ENCODE results near the gene PPIF. TPM values are rescaled to one million over a fixed set of nuclear protein-coding genes. Genes with fewer than 3 reads are reported as not detected.
A peak's percentile ranks its signal among the peaks of the same experiment; 100 is the strongest.

The PPIF gene
- total RNA-seq, result 119 and 120 TPM in 2 replicates

DNA sequence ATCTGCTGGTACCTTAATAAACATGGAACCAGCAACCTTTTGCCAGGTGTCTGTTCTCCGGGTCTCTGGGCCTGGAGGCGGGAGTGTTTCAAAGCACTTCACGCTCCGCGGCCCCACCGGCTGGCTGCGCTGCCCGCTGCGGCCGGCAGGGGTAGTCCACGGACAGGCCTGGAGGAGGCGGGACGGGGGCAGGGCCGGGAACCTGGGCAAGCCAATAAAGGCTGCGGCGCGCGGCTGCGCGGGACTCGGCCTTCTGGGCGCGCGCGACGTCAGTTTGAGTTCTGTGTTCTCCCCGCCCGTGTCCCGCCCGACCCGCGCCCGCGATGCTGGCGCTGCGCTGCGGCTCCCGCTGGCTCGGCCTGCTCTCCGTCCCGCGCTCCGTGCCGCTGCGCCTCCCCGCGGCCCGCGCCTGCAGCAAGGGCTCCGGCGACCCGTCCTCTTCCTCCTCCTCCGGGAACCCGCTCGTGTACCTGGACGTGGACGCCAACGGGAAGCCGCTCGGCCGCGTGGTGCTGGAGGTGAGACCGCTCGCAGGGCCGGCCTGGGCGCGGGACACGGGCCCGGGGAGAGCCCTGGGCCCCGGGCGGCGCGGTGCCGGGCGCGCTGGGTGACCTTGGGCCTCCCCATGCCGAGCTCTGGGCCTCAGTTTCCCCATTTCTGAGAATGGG, at the start of gene PPIF:
TSS of gene PPIF (plus strand) at position 244 of the 668 bp plus-strand sequence. CDS start at position 324, 80 bp downstream.
- H3K27ac Mint-ChIP-seq, result peak within 1 kb of the TSS; percentile 91
- intact Hi-C loops (cut with micrococcal nuclease), result loop anchor here (1.0 to 5.0 kb wide), 5 partner anchors 16 to 105 kb away; partner anchors contain the start of gene ZCCHC24
- no peaks in the 10 kb centered on the region for H3K9me3 Mint-ChIP-seq
- H3K4me1 Mint-ChIP-seq (ENCODE audit: low read depth), result peaks cover 40% of the 10 kb centered on the region
- peak; percentile 92 for DNase-seq (ENCODE audit: low spot score)
- H3K4me3 Mint-ChIP-seq (ENCODE audit: low read depth), result peak within 1 kb of the TSS; percentile 93
- H3K27me3 Mint-ChIP-seq (ENCODE audit: low read depth), result no peaks in the 10 kb centered on the region
- H3K36me3 Mint-ChIP-seq (ENCODE audit: low read depth), result peaks cover 43% of the 10 kb centered on the region

DNA sequence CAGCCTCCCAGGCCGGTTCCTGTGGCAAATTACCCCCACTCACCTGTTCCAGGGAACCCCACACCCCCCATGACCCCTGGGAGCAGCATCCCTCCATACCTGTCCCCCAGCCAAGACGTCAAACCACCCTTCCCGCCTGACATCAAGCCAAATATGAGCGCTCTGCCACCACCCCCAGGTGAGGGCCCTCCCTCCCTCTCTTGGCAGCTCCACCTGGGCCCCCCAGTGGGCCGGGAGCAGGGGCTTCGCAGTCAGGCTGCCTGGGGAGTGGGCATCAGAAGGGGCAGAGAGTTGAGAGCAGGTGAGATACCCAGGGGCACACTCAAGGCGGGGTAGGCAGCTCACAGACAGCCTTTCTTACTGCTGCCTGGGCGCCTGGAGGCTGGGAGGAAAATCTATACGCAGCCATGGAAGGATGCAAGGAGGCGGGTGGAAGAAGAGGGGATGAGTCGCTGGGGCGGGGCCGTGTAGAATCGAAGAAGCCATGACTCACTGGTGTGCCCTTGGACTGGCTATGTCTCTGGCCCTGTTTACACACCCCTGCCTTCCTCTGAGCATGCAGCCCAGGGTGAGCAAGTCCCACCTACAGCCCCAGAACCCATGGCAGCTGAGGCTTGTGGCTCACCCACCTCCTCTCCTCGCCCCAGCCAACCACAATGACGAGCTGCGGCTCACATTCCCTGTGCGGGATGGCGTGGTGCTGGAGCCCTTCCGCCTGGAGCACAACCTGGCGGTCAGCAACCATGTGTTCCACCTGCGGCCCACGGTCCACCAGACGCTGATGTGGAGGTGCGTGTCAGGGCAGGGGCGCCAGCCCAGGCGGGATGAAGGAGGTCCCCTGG, 48.6 kb upstream of the PPIF start:
- Mint-ChIP-seq H3K4me1 (ENCODE audit: low read depth) (peaks cover 24% of the 10 kb centered on the region), H3K36me3 (ENCODE audit: low read depth) (peaks cover 87% of the 10 kb centered on the region), H3K9me3 (no peaks in the 10 kb centered on the region), H3K27ac (peak overlapping the region; percentile 22), H3K27me3 (ENCODE audit: low read depth) (no peaks in the 10 kb centered on the region), H3K4me3 (ENCODE audit: low read depth) (no peak overlapping the region)
- intact Hi-C loops (cut with micrococcal nuclease), result loop anchor here (2.0 kb wide), 1 partner anchor 18 kb away; no protein-coding TSS in a partner anchor
- no peak for DNase-seq (ENCODE audit: low spot score)

- Mint-ChIP-seq H3K36me3 (ENCODE audit: low read depth) (peaks cover 86% of the 10 kb centered on the region), H3K9me3 (no peaks in the 10 kb centered on the region), H3K4me1 (ENCODE audit: low read depth) (peaks cover 15% of the 10 kb centered on the region), H3K27ac (no peak overlapping the region), H3K27me3 (ENCODE audit: low read depth) (no peaks in the 10 kb centered on the region), H3K4me3 (ENCODE audit: low read depth) (no peak overlapping the region)
- intact Hi-C loops (cut with micrococcal nuclease), result loop anchor here (2.0 kb wide), 1 partner anchor 17 kb away; no protein-coding TSS in a partner anchor
- no peak for DNase-seq (ENCODE audit: low spot score)
These were observed 47.6 kb upstream of the PPIF start for GRCh38 chr10:79299397-79300241.

- Mint-ChIP-seq H3K36me3 (ENCODE audit: low read depth) (peaks cover 83% of the 10 kb centered on the region), H3K27ac (no peak overlapping the region), H3K4me3 (ENCODE audit: low read depth) (no peak overlapping the region), H3K4me1 (ENCODE audit: low read depth) (peaks cover 9% of the 10 kb centered on the region), H3K9me3 (no peaks in the 10 kb centered on the region), H3K27me3 (ENCODE audit: low read depth) (no peaks in the 10 kb centered on the region)
- DNase-seq (ENCODE audit: low spot score), result no peak
- intact Hi-C loops (cut with micrococcal nuclease), result no loop called here
These were observed 46.6 kb upstream of the PPIF start for GRCh38 chr10:79300711-79301110.

- no peak for DNase-seq (ENCODE audit: low spot score)
- no peaks in the 10 kb centered on the region for H3K9me3 Mint-ChIP-seq
- H3K4me3 Mint-ChIP-seq (ENCODE audit: low read depth), result no peak overlapping the region
- intact Hi-C loops (cut with micrococcal nuclease), result no loop called here
- H3K36me3 Mint-ChIP-seq (ENCODE audit: low read depth), result peaks cover 80% of the 10 kb centered on the region
- H3K4me1 Mint-ChIP-seq (ENCODE audit: low read depth), result peaks cover 6% of the 10 kb centered on the region
- H3K27ac Mint-ChIP-seq, result no peak overlapping the region
- H3K27me3 Mint-ChIP-seq (ENCODE audit: low read depth), result no peaks in the 10 kb centered on the region
These were observed 45.3 kb upstream of the PPIF start for GRCh38 chr10:79301754-79302530.

DNA sequence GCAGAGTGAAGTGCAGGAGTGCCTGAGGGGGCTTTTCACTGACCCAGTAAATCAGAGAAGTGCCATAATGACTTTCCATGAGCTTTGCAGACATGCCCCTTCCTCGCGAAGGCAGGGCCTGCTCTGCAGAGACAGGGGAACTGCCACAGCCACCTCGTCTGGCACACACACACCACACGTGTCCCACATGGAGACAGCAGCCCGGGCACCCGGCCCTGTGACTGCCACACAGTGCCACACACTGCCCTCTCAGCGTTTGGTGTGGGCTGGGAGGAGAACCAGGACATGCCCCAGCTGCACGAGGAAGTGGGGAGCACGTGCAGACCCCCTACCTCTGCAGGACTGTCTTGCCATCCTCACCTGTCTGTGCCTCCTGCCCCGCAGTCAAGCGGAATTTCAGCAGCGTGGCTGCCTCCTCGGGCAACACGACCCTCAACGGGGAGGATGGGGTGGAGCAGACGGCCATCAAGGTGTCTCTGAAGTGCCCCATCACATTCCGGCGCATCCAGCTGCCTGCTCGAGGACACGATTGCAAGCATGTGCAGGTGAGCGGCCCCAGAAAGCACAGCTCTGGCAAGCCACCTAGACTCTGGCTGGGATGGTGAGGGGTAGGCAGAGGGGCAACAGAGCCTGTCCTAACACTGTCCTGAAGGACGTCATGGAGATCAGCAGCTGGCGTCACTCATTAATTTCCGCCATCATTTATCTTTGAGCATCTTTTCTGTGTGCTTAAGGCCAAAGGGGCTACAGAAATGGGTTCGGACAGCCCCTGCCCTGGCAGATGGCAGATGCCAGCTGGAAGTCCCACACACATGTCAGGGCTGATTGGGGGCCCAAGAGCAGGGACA, 43.4 kb upstream of the PPIF start:
- Mint-ChIP-seq H3K36me3 (ENCODE audit: low read depth) (peaks cover 75% of the 10 kb centered on the region), H3K4me3 (ENCODE audit: low read depth) (no peak overlapping the region), H3K27me3 (ENCODE audit: low read depth) (no peaks in the 10 kb centered on the region), H3K27ac (no peak overlapping the region), H3K4me1 (ENCODE audit: low read depth) (peaks cover 2% of the 10 kb centered on the region), H3K9me3 (no peaks in the 10 kb centered on the region)
- DNase-seq (ENCODE audit: low spot score), result no peak
- intact Hi-C loops (cut with micrococcal nuclease), result no loop called here

- DNase-seq (ENCODE audit: low spot score), result no peak
- no peak overlapping the region for H3K27ac Mint-ChIP-seq
- H3K36me3 Mint-ChIP-seq (ENCODE audit: low read depth), result peaks cover 72% of the 10 kb centered on the region
- intact Hi-C loops (cut with micrococcal nuclease), result no loop called here
- H3K4me1 Mint-ChIP-seq (ENCODE audit: low read depth), result no peaks in the 10 kb centered on the region
- no peak overlapping the region for H3K4me3 Mint-ChIP-seq (ENCODE audit: low read depth)
- no peaks in the 10 kb centered on the region for H3K27me3 Mint-ChIP-seq (ENCODE audit: low read depth)
- H3K9me3 Mint-ChIP-seq, result no peaks in the 10 kb centered on the region
These were observed 42.7 kb upstream of the PPIF start for GRCh38 chr10:79304479-79305087.

DNA sequence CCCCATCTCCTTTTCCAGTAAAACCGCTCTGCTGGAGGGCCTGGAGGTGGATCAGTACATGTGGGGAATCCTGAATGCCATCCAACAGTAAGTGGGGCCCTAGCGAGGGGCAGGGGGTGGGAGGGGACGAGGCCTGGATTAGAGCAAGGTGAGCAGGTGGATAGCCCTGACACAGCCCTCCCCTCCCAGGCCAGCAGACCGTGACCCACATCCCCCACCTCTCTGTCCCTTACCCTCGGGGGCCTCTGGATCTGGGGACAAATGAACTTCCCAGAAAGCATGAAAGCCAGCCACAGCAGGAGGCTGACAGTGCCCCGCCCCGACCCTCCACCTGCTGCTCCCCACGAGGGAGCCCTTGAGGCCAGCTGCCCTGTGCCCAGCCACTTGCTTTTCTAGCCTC, 41.8 kb upstream of the PPIF start:
- DNase-seq (ENCODE audit: low spot score), result no peak
- H3K4me1 Mint-ChIP-seq (ENCODE audit: low read depth), result no peaks in the 10 kb centered on the region
- H3K27ac Mint-ChIP-seq, result no peak overlapping the region
- no peaks in the 10 kb centered on the region for H3K27me3 Mint-ChIP-seq (ENCODE audit: low read depth)
- H3K36me3 Mint-ChIP-seq (ENCODE audit: low read depth), result peaks cover 71% of the 10 kb centered on the region
- intact Hi-C loops (cut with micrococcal nuclease), result no loop called here
- H3K4me3 Mint-ChIP-seq (ENCODE audit: low read depth), result no peak overlapping the region
- no peaks in the 10 kb centered on the region for H3K9me3 Mint-ChIP-seq

- Mint-ChIP-seq H3K27me3 (ENCODE audit: low read depth) (no peaks in the 10 kb centered on the region), H3K4me1 (ENCODE audit: low read depth) (no peaks in the 10 kb centered on the region), H3K9me3 (no peaks in the 10 kb centered on the region), H3K36me3 (ENCODE audit: low read depth) (peaks cover 70% of the 10 kb centered on the region), H3K27ac (no peak overlapping the region), H3K4me3 (ENCODE audit: low read depth) (no peak overlapping the region)
- no peak for DNase-seq (ENCODE audit: low spot score)
- intact Hi-C loops (cut with micrococcal nuclease), result no loop called here
These were observed 41.3 kb upstream of the PPIF start for GRCh38 chr10:79305988-79306387.

- Mint-ChIP-seq H3K9me3 (no peaks in the 10 kb centered on the region), H3K27me3 (ENCODE audit: low read depth) (no peaks in the 10 kb centered on the region), H3K27ac (no peak overlapping the region), H3K4me3 (ENCODE audit: low read depth) (no peak overlapping the region), H3K4me1 (ENCODE audit: low read depth) (no peaks in the 10 kb centered on the region), H3K36me3 (ENCODE audit: low read depth) (peaks cover 62% of the 10 kb centered on the region)
- intact Hi-C loops (cut with micrococcal nuclease), result no loop called here
- no peak for DNase-seq (ENCODE audit: low spot score)
These were observed 40.5 kb upstream of the PPIF start for GRCh38 chr10:79306644-79307220.

GRCh38 chr10:79308016-79308415, 39.3 kb upstream of the PPIF start:
- H3K4me1 Mint-ChIP-seq (ENCODE audit: low read depth), result no peaks in the 10 kb centered on the region
- H3K36me3 Mint-ChIP-seq (ENCODE audit: low read depth), result peaks cover 62% of the 10 kb centered on the region
- no peak overlapping the region for H3K27ac Mint-ChIP-seq
- no peaks in the 10 kb centered on the region for H3K9me3 Mint-ChIP-seq
- no peak overlapping the region for H3K4me3 Mint-ChIP-seq (ENCODE audit: low read depth)
- intact Hi-C loops (cut with micrococcal nuclease), result no loop called here
- no peak for DNase-seq (ENCODE audit: low spot score)
- no peaks in the 10 kb centered on the region for H3K27me3 Mint-ChIP-seq (ENCODE audit: low read depth)

All from activated T-helper 2 cell treated with anti-CD3 and anti-CD28 coated beads, Interferon-gamma antibody, Interleukin-2, Interleukin-4, amounts not matched to agents 10 μg/mL and 5 μg/mL and 100 μg/mL, durations not matched to agents 14 hours and 24 hours and 36 hours (primary cell).